Activated T-helper 1 cell treated with anti-CD3 and anti-CD28 coated beads, Interleukin-12 subunit alpha, Interleukin-12 subunit beta, Interleukin-2, Interleukin-4 antibody, amounts not matched to agents 30 ng/mL and 10 ng/mL and 1 ng/mL, durations not matched to agents 14 hours and 24 hours and 36 hours (primary cell): Measurements from ENCODE around the gene ILK. TPM values are rescaled to one million over a fixed set of nuclear protein-coding genes. Genes with fewer than 3 reads are reported as not detected.

Source experiments
- DNase-seq: peaks from one replicate; pipeline ENCODE4 v3.0.0; 2021; ENCODE audit warnings: low spot score
- H3K27ac Mint-ChIP-seq: one replicate; pipeline ENCODE4 v1.8.0; 2021; ENCODE audit warnings: mild to moderate bottlenecking, mixed read lengths
- H3K27me3 Mint-ChIP-seq: one replicate; pipeline ENCODE4 v1.8.0; 2022; ENCODE audit warnings: mild to moderate bottlenecking, moderate library complexity, mixed read lengths; ENCODE audit not compliant: insufficient read depth
- H3K36me3 Mint-ChIP-seq: one replicate; pipeline ENCODE4 v1.8.0; 2021; ENCODE audit warnings: low read depth, mixed read lengths
- H3K4me1 Mint-ChIP-seq: one replicate; pipeline ENCODE4 v1.8.0; 2021; ENCODE audit warnings: low read depth, mixed read lengths
- H3K4me3 Mint-ChIP-seq: one replicate; pipeline ENCODE4 v1.8.0; 2021; ENCODE audit warnings: mild to moderate bottlenecking, moderate library complexity, mixed read lengths
- H3K9me3 Mint-ChIP-seq: one replicate; pipeline ENCODE4 v1.8.0; 2021; ENCODE audit warnings: mixed read lengths
- intact Hi-C: fragments of 100-400 bp; cut with micrococcal nuclease; formaldehyde crosslinking; loops from one replicate; pipeline ENCODE4 v1.15.1; 2024
- total RNA-seq: library from RNA; stranded (reverse); gene quantifications from 2 replicates; pipeline ENCODE4 v1.2.3, GENCODE V29; 2022

The ILK gene
- total RNA-seq, 1 donor from 2014 or later: 97.5 TPM

DNA sequence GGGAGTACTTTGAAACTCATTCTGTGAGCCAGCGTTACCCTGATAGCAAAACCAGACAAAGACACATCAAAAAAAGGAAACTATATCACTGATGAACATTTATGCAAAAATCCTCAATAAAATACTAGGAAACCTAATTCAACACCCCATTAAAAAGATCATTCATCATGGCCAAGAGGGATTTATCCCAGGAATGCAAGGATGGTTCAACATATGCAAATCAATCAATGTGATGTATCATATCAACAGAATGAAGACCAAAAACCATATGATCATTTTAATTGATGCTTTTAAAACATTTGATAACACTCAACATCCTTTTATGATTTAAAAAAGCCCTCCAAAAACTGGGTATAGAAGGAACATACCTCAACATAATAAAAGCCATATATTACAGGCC lies 20.0 kb upstream of the ILK start:
- H3K4me1 Mint-ChIP-seq: no peaks in the 10 kb centered on the region
- no peaks in the 10 kb centered on the region for H3K27me3 Mint-ChIP-seq
- peaks cover 28% of the 10 kb centered on the region for H3K36me3 Mint-ChIP-seq
- peaks cover 30% of the 10 kb centered on the region for H3K9me3 Mint-ChIP-seq
- H3K27ac Mint-ChIP-seq: no peak overlapping the region
- H3K4me3 Mint-ChIP-seq: no peak overlapping the region
- intact Hi-C loops: no loop called here
- no peak for DNase-seq

DNA sequence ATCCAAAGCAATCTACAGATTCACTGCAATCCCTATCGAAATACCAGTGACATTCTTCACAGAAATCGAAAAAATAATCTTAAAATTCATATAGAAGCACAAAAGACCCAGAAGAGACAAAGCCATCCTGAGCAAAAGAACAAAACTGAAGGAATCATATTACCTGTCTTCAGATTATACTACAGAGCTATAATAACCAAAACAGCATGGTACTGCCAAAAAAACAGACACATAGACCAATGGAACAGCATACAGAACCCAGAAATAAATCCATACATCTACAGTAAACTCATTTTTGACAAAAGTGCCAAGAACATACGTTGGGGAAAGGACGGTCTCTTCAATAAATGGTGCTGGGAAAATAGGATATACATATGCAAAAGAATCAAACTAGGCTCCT lies 19.0 kb upstream of the ILK start:
- H3K4me3 Mint-ChIP-seq: no peak overlapping the region
- no peaks in the 10 kb centered on the region for H3K27me3 Mint-ChIP-seq
- H3K9me3 Mint-ChIP-seq: peaks cover 30% of the 10 kb centered on the region
- no peak for DNase-seq
- no peak overlapping the region for H3K27ac Mint-ChIP-seq
- intact Hi-C loops: no loop called here
- no peaks in the 10 kb centered on the region for H3K4me1 Mint-ChIP-seq
- H3K36me3 Mint-ChIP-seq: peaks cover 28% of the 10 kb centered on the region

DNA sequence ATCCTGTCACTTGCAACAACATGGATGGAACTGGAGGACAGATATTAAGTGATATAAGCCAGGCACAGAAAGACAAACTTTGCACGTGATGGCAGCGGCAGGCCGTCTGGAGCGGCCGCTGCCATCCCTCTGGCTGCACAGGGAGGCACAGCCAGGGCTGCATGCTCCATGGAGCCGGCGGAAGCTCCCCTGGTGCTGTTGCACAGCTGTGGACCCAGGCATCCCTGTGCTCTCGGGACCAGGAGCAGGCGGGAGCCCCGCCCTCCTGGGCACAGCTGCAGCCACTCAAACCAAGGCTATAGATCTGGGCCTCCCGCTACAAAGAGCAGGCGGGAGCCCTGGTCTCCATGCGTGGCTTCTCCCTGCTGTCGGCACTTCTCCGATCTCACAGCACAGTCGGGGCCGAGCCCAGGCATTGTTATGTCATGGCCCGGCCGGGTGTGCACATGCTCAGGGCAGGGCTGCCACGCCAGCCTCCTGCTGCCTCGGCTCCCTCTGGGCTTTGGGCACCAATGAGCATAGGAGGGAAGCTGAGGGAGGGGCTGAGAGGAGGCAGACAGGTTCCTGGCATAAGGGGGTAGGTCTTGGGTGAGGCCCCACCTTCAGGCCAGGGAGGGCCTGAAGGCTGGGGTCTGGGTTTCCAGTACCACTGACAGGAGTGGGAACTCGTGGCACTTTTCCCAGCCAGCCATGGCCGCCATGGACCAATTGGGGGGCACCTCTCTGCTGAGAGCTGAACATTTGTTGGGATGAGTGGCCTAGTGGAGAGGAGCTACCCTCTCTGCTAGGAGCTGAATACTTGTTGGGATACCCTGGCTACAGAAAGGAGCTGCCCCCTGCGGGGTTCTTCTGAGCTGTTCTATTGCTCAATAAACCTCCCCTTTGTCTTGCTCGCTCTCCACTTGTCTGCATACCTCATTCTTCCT lies 16.9 kb upstream of the ILK start:
- Mint-ChIP-seq H3K4me3 (no peak overlapping the region), H3K4me1 (no peaks in the 10 kb centered on the region), H3K27ac (no peak overlapping the region), H3K27me3 (no peaks in the 10 kb centered on the region), H3K36me3 (peaks cover 30% of the 10 kb centered on the region), H3K9me3 (peaks cover 30% of the 10 kb centered on the region)
- intact Hi-C loops: no loop called here
- no peak for DNase-seq

DNA sequence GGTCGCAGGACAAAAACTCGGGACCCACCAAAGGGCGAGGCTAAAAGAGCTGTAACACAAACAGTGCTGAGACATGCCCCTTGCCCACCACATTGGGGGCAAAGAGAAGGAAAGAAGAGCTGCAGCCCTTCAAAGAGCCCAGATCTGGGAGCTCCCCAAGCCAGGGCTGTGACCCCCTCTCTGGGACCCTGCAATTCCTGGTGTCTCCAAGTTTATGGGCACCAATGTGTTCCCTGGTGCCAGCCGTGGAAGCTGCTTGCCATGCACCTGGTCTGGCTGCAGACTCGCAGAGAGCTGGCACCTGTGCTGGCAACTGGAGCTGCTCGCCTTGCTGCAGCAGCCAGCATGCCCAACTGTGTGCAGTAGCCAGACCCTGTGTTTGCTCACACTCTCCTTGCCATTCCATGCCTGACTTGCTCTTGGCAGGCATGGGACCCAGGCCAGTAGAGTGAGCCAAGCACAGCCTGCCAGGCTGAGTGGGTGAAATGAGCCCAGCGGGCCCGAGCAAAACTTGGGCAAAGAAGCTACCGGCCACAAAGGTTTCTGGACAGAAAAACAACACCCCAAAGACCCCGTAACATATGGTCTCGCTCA lies 16.1 kb upstream of the ILK start:
- H3K4me1 Mint-ChIP-seq: no peaks in the 10 kb centered on the region
- peaks cover 25% of the 10 kb centered on the region for H3K9me3 Mint-ChIP-seq
- intact Hi-C loops: no loop called here
- peaks cover 28% of the 10 kb centered on the region for H3K36me3 Mint-ChIP-seq
- no peak overlapping the region for H3K4me3 Mint-ChIP-seq
- no peaks in the 10 kb centered on the region for H3K27me3 Mint-ChIP-seq
- no peak overlapping the region for H3K27ac Mint-ChIP-seq
- no peak for DNase-seq

DNA sequence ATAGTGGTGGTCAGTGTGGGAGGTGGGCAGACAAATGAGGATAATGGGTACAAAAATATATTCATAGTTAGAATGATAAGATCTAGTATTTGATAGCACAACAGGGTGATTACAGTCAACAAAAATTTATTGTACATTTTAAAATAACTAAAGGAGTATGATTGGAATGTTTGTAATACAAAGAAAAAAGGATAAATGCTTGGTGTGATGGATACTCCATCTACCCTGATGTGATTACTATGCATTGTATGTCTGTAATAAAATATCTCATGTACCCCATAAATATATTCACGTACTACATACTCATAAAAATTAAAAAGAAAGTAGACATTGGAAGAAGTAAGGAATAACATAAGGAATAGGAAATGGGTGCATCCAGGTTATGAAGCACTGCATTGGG lies 15.6 kb upstream of the ILK start:
- DNase-seq: no peak
- H3K9me3 Mint-ChIP-seq: peaks cover 20% of the 10 kb centered on the region
- no peaks in the 10 kb centered on the region for H3K4me1 Mint-ChIP-seq
- intact Hi-C loops: no loop called here
- H3K36me3 Mint-ChIP-seq: peaks cover 22% of the 10 kb centered on the region
- H3K4me3 Mint-ChIP-seq: no peak overlapping the region
- no peaks in the 10 kb centered on the region for H3K27me3 Mint-ChIP-seq
- H3K27ac Mint-ChIP-seq: no peak overlapping the region

DNA sequence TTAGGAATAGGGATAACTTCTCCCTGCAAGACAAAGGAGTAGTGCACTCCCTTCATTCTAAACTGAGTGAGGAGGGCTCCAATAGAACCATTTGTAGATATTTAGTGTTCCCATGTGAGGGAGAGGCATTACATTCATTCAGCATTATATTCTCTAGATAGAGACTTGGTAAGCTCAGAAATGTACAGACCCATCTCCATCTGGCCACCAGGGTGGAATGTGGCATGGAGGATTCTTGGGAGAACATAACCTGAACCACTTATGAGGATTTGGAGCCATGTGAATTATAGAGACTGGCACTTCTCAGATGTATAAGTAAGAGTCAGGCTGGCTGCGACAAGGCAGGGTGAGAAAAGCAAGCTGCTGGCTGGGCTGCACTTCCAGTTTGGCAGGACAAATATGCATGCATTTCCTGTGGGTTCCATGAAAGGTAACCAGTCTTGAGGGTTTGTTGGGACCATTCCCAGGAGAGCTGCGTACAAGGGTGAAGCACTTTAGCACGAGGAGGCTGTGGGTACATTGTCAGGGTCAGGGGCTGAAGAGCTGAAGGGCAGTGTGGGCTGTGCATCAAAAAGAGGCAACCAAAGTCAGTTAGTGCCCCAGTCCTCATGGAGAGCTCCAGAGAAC lies 9.3 kb upstream of the ILK start:
- no peak overlapping the region for H3K4me3 Mint-ChIP-seq
- H3K36me3 Mint-ChIP-seq: peaks cover 48% of the 10 kb centered on the region
- no peaks in the 10 kb centered on the region for H3K9me3 Mint-ChIP-seq
- intact Hi-C loops: no loop called here
- no peak for DNase-seq
- H3K4me1 Mint-ChIP-seq: peaks cover 19% of the 10 kb centered on the region
- no peaks in the 10 kb centered on the region for H3K27me3 Mint-ChIP-seq
- no peak overlapping the region for H3K27ac Mint-ChIP-seq

DNA sequence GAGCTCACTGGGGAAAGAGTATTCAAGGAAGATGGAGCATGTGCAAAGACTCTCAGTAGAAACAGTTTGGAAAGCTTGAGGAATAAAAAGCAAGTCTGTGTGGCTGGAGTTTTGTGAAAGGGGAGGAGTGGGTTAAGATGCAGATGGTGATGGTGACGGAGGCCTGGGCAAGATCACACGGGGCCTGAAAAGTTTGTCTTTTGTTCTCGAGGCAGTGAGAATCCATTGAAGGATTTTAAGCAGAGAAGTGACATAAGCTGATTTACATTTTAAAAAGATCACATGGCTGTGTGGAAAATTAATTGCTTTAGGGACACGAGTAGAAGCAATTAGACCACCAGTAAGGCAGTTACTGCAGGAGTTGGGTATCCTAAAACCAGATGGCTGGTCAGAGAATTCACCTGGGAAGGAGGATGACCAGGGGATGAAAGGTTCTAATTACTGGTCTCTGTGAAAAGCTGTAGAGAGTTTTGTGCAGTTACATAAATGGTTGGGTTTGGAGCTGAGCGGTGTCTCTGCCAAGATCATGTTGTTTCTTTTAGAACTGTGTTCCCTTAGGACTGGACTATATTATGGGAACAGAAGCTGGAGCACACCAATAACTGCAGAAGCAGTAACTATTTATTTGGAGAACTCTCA lies 7.2 kb upstream of the ILK start:
- Mint-ChIP-seq H3K4me3 (no peak overlapping the region), H3K27ac (no peak overlapping the region), H3K4me1 (peaks cover 19% of the 10 kb centered on the region), H3K27me3 (no peaks in the 10 kb centered on the region), H3K9me3 (no peaks in the 10 kb centered on the region), H3K36me3 (peaks cover 53% of the 10 kb centered on the region)
- no peak for DNase-seq
- intact Hi-C loops: no loop called here

DNA sequence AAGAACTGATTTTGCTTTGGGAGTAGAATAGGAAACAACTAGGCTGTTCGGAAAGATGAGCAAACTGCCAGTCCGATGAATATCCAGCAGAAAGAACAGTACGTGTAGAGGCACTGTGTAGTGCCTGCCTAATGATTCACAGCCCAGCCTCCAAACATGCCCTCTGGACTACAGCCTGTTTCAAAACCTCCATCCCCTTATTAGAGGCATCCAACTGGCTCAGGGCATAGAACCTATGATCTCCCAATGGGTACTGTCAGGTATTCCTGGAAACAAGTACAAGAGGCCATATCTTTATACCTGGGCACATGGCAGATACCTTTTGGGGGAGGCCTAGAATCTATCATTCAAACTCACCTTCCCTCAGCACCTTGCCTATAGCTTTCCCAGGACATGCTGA lies 5.0 kb upstream of the ILK start:
- Mint-ChIP-seq H3K9me3 (no peaks in the 10 kb centered on the region), H3K4me3 (no peak overlapping the region), H3K4me1 (peaks cover 18% of the 10 kb centered on the region), H3K36me3 (peaks cover 52% of the 10 kb centered on the region), H3K27ac (no peak overlapping the region), H3K27me3 (no peaks in the 10 kb centered on the region)
- no peak for DNase-seq
- intact Hi-C loops: no loop called here

DNA sequence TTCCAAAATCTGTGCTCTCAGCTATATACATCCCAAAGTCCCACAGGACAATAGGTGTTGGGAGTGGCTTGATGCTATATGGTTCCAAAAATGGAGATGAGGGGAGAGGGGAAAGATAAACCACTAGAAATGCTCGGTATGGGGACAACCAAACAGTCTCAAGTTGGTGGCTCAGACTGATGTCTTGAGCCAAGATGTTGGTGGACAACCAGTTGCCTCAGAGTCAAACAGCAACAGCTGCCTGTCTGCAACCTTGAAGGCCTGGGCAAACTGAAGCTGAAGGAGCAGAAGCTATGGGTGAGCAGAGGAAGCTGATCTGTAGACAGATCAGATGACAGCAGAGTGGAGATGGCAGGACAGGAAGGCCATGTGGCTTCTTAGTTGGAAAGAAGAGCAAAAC lies 4.1 kb upstream of the ILK start:
- no peak overlapping the region for H3K27ac Mint-ChIP-seq
- no peak for DNase-seq

DNA sequence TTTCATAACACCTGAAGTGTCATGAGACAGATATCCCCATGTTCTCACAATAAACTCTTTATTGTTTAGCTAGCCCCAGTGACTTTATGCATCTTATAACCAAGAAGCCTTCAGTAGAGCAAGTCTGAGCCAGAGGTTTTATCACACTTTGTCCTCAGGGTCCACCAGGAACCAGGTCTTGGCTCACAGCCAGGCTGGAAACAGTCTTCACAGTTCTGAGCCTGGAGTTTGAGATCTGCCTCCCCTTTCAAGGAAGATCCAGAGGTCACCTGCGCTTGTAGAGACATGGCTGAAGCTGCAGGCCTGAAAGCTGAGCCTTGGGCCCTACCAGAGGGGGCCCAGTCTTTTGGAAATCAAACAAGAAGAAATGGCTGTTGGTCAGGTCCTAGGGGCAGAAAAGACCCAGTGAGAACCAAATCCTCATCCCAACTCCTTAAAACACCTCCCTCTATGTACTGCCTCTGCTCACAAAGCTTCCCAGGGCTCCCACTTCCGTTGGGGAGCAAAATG lies 3.6 kb upstream of the ILK start:
- H3K36me3 Mint-ChIP-seq: peaks cover 40% of the 10 kb centered on the region
- no peak for DNase-seq
- no peaks in the 10 kb centered on the region for H3K27me3 Mint-ChIP-seq
- peaks cover 7% of the 10 kb centered on the region for H3K4me1 Mint-ChIP-seq
- intact Hi-C loops: loop anchor here (10.0 kb wide), 1 partner anchor 1385 kb away; the partner anchor contains the start of gene EIF3F
- H3K27ac Mint-ChIP-seq: no peak overlapping the region
- no peaks in the 10 kb centered on the region for H3K9me3 Mint-ChIP-seq
- H3K4me3 Mint-ChIP-seq: no peak overlapping the region

More for the DNA sequence above, 4.1 kb upstream of the ILK start:
- Mint-ChIP-seq H3K4me1 (peaks cover 9% of the 10 kb centered on the region), H3K4me3 (no peak overlapping the region), H3K27me3 (no peaks in the 10 kb centered on the region), H3K9me3 (no peaks in the 10 kb centered on the region), H3K36me3 (peaks cover 43% of the 10 kb centered on the region)
- intact Hi-C loops: no loop called here

DNA sequence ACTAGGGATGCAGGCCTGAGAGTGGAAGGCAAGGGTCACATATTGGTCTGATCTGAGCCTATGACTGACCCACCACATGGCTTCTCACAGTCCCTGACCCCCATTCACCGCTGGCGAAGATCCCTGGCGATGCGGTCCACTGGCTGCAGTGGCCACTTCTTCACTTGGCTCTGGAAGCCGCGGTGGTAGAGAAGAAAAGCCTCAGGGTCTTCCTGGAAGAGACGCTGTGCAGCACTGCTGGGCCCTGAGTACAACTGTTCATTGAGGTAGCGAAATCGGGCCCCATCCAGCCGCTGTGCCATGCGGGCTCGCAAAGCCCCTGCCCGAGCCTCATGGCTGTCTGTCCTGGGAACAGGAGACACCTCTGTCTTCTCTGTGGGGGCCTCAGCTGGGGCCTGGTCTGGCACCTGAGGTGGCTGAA lies 2.5 kb upstream of the ILK start:
- H3K9me3 Mint-ChIP-seq: no peaks in the 10 kb centered on the region
- H3K27me3 Mint-ChIP-seq: no peaks in the 10 kb centered on the region
- no peak overlapping the region for H3K4me3 Mint-ChIP-seq
- peaks cover 10% of the 10 kb centered on the region for H3K4me1 Mint-ChIP-seq
- peaks cover 35% of the 10 kb centered on the region for H3K36me3 Mint-ChIP-seq
- DNase-seq: no peak
- H3K27ac Mint-ChIP-seq: no peak overlapping the region
- intact Hi-C loops: loop anchor here (10.0 kb wide), 1 partner anchor 1384 kb away; the partner anchor contains the start of gene EIF3F

DNA sequence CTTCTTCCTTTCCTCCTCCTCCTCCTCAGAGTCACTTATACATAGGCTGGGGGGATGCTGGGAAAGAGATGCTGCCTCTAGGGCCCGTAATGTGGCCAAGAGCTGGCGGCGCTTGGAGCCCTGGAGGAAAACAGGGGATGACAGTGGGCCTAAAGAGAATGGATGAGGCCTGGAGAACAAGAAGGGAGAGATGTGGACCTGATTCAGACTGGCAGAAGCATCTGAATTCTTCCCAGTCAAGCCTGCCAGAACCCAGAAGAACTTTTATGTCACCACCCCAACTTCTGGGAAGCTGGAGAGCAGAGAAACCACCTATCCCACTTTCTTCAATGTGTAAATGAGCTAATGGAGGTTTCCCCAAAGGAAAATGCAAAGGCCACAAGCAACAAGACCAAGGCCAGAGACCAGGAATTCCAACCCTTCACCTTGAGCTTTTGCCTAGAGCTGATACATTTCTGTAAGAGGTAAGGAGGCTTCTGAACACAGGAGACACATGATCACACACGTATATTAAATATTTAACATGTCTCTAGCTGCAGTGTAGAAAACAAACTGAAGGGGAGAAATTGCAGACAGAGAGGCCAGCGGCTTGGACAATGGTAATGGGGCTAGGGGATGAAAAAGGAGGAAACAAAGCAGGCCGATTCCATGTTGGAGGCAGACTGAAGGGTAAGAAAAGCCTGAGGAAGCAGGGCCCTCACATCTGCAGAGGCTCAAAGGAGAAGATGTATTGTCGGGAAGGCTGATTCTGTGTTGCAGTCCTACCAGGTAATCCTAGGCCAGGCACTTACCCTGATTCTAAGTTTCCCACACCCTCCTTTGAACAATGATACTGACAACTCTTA lies 1.3 kb upstream of the ILK start:
- intact Hi-C loops: loop anchor here (2.0 to 10.0 kb wide), 3 partner anchors 224 to 1382 kb away; partner anchors contain the start of genes EIF3F and PPFIBP2
- H3K9me3 Mint-ChIP-seq: no peaks in the 10 kb centered on the region
- peaks cover 35% of the 10 kb centered on the region for H3K36me3 Mint-ChIP-seq
- peak overlapping the region; percentile 24 for H3K27ac Mint-ChIP-seq
- no peak overlapping the region for H3K4me3 Mint-ChIP-seq
- peaks cover 23% of the 10 kb centered on the region for H3K4me1 Mint-ChIP-seq
- no peaks in the 10 kb centered on the region for H3K27me3 Mint-ChIP-seq
- DNase-seq: no peak
